GM12864 (cell line): ENCODE data around the gene TRAF4.

ENCODE experiments used
- DNase-seq: peaks from one replicate; pipeline ENCODE4 v3.0.0-alpha.2; 2011; ENCODE audit warnings: low read depth
- H3K4me3 ChIP-seq: 2 replicates; pipeline ENCODE4 v1.5.1; 2011; ENCODE audit warnings: mild to moderate bottlenecking, low read depth, low read length, control low read depth
- CTCF ChIP-seq: IDR thresholded peaks from 2 replicates; pipeline ENCODE4 v1.5.1; 2011; ENCODE audit warnings: low read depth, mild to moderate bottlenecking, moderate library complexity, low read length, control low read depth, inconsistent platforms; ENCODE audit errors: missing control alignments

The TRAF4 gene

DNA sequence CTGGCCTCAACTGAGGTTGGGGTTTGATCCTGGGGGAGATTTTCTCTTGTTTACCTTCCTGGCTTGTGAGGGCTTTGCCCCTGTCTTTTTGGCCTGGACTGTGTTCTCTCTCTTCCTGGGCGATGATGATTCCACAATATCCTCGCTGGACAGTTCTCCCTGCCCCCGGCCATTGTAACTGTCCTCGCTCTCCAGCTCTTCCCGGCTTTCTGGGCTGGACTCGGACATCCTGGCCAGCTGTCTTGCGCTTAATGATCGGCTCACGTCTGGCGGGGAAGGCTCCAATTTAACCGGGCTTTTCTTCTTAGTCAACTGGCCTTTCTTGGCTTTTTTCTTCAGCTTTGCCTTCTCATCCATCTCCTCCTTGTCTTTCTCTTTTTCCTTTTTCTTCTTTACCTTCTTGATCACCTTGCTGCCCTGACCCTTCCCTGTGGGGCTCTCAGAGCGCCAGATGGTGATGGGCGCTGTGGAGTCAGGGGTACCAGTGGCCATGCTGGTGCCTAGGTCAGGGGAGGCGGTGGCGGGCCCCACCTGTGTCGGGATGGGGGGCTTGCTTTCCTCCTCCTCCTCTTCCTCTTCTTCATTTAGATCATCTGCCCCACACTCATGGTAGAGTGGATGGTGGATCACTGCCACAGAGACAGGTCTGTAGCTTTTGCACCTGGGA is 40.1 kb upstream of the TRAF4 start:
- DNase-seq = no peak
- no peak overlapping the region for H3K4me3 ChIP-seq
- no peak for TF ChIP-seq CTCF

DNA sequence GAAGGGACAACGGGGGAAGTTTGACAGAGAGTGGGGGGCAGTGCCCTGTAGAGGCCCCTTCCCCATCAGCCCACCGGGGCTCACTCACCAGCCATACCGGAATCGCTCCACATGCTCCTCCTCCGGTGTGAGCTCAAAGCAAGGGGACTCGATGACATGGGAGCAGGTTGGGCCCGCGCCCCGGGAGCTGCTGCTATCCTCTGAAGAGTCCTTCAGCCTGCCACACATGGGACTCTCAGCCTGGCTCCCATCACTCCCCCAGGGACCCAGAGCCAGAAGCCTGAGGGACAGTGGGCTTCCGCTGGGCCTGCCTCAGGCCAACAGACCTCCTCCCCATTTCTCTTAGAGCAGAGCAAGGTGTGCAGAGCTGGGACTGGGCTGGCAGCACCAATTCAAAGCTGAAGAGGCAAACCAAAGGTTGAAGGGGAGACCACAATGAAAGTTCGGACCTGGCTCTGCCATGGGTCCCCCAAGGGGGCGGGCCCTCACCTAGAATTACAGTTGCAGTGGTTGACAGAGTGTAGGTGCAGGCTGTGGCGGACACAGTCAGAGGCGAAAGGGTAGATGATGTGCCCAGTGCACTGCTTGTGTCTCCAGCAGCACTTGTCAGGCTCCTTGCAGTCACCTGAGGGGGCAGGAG is 39.5 kb upstream of the TRAF4 start:
- H3K4me3 ChIP-seq = no peak overlapping the region
- no peak for TF ChIP-seq CTCF
- DNase-seq = no peak

DNA sequence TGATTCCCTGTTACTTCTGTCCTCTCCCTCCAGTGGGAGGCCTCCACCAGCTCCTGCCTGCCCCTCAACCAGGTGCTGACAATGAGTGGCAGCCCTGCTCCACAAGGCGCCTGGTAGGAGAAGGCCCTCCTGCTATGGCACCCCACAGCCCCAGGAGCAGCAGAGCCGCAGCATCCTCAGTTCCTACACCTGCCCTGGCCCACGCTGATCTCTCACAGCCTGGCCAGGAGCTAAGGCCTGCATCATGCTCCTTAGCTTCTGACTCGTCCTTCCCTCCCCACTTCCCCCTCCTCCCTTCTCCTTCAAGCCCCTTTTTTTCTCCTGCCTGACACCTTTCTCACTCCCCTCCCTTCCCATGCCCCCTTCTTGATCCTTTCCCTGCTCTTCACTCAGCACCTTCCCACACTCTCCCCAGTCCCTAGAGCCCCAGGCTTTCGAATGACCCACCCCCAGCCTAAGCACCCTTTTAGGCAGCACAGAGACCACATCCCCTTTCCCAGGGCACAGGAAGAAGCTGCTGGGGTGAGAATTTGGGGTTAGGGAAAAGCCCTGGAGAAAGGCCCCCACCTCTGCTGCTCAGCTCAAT is 38.6 kb upstream of the TRAF4 start:
- no peak for TF ChIP-seq CTCF
- H3K4me3 ChIP-seq = no peak overlapping the region
- DNase-seq = no peak

DNA sequence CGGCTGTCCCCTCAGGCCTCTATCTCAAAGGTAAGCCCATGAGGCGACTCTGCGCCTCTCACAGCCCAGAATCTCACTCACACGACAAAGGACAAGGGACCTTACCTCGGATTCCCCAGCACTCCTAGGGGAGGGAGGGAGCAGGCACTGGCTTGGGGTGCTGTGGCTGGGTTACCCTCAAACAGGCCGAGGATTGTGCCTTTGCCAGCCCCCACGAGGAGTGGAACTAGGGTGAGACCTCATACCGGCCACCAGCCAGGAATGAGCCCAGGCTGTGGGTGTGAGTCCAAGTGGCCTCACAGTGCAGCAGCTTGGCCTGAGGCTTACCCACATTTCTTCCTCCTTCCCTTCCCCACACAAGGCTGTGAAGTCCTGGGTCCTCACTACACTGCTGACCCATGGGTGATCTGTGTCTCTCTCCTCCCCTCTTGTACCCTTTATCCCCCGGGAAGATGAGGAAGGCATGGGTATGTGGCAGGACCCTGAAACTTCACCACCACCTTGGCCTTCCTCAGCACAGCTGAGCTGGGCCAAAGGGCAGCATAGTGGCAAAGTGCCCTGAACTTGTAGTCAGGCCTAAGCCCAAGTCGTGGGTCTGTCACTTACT is 38.0 kb upstream of the TRAF4 start:
- no peak for TF ChIP-seq CTCF
- no peak for DNase-seq
- no peak overlapping the region for H3K4me3 ChIP-seq

DNA sequence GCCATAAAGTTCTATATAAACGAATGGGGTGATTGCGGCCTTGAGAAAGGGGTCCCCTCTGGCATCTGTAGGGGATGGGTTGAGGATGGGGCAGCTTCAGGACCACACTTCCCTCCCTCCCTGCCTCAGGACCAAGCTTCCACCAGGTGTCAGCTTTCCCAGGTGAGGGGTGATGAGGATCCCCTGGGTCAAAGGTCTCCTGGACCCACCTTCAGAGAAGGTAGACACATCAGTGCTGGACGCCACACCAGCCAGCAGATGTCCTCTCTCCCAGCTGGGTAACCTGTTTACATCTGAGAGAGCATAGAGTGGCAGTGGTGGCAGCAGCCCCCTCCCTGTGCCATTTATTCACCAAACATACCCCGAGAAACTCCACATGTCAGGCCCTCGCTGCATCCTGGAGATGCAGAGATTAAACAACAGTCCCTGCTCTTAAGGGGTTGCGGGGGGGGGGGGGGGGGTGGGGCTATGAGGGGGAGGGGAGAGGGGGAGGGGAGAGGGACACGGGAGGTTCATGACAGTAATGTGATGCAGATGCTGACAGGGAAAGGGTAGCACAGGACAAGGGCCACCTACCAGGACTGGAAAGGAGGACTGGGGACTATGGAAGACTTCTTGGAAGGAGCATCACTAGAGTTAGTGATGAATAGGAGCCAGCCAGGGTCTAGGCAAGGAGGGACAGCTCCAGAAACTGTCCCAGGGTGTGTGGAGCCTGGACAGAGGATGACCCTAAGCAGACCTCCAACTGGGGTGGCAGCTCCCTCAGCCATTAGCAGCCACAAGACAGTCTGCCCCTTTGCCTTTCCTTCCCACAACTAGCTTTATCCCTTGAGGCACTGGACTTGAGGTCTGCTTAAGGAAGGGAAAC is 37.1 kb upstream of the TRAF4 start:
- no peak overlapping the region for H3K4me3 ChIP-seq
- DNase-seq = no peak
- no peak for TF ChIP-seq CTCF

DNA sequence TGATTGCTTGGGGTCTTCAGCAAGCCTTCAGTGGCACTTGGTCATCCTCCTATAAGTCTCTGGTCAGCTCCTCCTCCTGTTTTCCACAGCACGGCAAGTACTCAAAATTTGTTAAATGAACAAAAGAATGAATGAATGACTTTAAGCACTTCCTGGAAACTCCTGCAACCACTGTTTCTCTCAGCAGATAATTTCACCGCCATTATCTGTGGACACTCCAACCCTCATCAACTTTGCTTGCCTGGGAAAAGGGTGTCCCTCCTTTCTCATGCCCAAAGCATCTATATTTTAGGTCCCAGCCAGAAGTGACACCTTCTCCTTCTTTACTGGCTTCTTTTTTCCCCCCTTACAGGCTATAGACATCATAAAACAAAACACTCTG is 36.5 kb upstream of the TRAF4 start:
- TF ChIP-seq CTCF = no peak
- no peak for DNase-seq
- H3K4me3 ChIP-seq = no peak overlapping the region
